Stimulated activated CD8-positive, alpha-beta memory T cell treated with anti-CD3 and anti-CD28 coated beads, Interleukin-7, amount 100 ng/mL, for 48 hours (primary cell): ENCODE results near the gene TNIP1.

Source experiments
- DNase-seq, 2 donors: peaks; one replicate each; pipeline ENCODE4 v3.0.0-alpha.2; 2020; ENCODE audit warnings: low read depth in 1 of 2; ENCODE audit errors: extremely low read depth in 1 of 2

The TNIP1 gene

DNA sequence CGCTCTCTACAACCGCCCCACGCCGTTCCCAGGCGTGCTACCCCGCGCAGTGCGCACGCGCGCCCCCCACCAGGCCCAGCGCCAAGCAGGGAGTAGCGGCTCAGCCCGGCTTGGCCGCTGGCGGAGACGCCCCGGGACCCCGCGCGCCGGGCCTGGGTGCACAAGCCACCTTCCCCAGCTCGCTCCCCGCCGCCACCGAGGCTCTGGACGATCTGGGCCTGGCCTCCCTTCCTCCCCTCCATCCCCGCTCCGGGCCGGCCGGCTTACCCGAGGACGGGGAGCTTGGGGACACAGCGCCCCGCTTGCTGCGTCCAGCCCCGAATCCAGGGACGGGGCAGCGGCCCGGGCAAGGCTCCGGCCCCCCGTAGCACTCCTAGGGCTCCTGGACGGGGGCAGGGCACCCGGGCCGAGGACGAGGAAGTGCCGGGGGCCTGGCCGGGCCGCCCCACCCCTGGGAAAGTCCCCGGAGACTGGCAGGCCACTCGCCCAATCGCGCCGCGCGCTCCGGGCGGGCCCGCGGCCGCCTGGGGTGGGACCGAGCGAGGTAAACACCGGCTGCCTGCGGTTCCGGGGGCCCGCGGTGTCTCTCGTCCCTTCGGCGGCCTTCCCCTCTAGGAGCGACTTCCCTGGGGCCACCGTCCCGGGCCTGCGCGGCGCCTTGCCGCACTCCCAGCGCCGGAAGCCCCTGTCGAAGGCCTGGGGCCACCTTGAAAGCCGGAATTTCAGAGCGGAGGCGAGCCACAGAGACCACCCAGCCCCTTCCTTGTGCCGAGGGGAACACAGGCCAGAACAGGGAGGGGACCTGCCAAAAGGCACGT lies at the start of gene TNIP1:
TSS of gene TNIP1 (minus strand) at position 422 of the 818 bp plus-strand sequence. CDS start 15,939 bp downstream, outside the sequence.
- peak; percentile 82 to 92 for DNase-seq

- no peak for DNase-seq
Measured at GRCh38 chr5:151130235-151130921, 49.5 kb upstream of the TNIP1 start.

GRCh38 chr5:151128817-151129216 lies 48.0 kb upstream of the TNIP1 start:
- DNase-seq: no peak

DNA sequence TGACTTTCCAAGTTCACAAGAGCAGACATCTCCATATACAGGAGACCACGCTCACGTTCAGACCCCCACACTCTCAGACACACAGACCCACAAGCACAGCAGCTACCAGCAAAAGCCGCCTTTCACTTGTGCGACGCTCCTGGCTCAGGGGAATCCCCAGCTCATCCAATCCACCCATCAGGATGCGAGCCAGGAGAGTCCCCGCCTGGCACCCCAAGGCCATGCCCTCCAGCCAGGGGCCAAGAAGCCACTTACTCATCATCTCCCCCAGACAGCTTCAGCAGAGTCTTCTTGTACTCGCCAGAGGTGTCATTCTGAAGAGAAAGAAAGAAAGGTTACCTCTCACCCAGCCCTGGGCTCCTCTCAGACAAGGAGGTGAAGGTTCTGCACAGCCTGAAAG lies 47.1 kb upstream of the TNIP1 start:
- no peak for DNase-seq

GRCh38 chr5:151126199-151126645 lies 45.4 kb upstream of the TNIP1 start:
- peak; percentile 41 to 46 for DNase-seq

GRCh38 chr5:151125421-151125820 lies 44.6 kb upstream of the TNIP1 start:
- DNase-seq: no peak

GRCh38 chr5:151123897-151124751 lies 43.3 kb upstream of the TNIP1 start:
- DNase-seq: peak; percentile 49 to 50

GRCh38 chr5:151122828-151123227 lies 42.0 kb upstream of the TNIP1 start:
- no peak for DNase-seq

DNA sequence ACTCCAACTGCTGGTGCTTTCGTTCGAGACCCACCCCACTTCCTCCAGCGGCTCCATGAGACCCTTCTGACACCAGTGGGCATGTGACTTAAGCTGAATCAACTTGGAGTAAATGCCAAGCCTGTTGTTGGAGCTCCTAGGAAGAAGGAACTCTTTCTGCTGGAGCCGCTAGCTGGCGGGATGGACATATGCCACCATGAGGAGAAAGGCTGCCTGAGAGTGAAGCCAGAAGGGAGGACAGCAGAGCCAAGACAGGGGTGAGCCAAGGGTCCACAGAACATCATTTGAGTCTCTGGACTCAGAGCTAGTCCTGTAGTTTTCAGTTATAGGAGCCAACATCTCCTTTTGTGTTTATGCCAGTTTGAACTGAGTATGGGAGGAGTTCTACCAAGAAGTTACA lies 40.8 kb upstream of the TNIP1 start:
- DNase-seq: no peak

DNA sequence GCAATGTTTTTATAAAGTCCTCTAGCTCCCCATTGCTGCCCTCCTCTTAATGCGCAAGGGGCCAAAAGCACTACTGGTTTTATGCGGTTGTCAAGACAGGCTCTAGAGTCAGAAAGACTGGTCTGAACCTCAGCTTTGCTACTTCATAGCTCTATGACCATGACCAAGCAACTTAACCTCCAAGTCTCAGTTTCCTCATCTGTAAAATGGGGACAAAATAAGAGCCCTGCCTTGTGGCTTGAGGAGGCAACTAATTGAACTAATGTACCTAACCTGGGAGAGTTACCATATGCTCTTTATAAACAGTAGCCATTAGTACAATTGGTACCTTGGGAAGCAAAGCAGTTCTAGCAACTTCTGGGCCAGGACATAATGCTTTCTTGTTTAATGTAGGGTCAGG lies 40.3 kb upstream of the TNIP1 start:
- DNase-seq: no peak

- DNase-seq: no peak
Measured at GRCh38 chr5:151118913-151119575, 38.2 kb upstream of the TNIP1 start.

- DNase-seq: peak; percentile 36 to 50
Measured at GRCh38 chr5:151115272-151115905, 34.6 kb upstream of the TNIP1 start.

DNA sequence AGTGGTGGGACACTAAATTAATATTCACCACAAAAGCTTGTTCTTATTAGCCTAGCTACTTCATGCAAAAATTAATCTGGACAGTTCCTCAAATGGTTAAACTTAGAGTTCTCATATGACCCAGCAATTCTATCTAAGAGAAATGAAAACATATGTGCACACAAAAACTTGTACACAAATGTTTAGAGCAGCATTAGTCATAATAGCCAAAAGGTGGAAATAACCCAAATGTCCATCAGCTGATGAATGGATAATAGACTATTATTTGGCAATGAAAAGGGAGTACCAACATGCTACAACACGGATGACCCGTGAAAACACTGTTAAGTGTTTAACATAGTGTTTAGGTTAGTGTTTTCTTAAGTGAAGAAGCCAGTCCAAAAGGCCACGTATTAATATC lies 32.8 kb upstream of the TNIP1 start:
- DNase-seq: no peak

DNA sequence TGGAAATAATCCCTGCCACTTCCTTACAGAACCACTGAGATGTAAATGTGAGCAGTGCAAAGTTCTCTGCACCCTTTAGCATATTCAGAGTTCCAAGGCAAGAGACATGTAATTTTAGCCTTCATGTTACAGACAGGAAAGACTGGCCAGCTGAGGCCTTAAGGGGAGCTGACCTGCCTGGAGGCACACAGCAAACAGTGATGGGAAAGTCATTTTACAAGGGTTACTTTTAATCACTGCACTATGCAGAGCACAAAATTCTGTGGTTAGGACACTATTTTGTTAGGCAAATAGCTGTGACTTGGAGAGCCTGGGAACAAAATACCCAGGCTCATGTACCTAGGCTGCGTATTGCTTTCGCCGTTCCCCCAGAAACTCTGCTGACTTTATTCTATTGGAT lies 30.2 kb upstream of the TNIP1 start:
- no peak for DNase-seq

DNA sequence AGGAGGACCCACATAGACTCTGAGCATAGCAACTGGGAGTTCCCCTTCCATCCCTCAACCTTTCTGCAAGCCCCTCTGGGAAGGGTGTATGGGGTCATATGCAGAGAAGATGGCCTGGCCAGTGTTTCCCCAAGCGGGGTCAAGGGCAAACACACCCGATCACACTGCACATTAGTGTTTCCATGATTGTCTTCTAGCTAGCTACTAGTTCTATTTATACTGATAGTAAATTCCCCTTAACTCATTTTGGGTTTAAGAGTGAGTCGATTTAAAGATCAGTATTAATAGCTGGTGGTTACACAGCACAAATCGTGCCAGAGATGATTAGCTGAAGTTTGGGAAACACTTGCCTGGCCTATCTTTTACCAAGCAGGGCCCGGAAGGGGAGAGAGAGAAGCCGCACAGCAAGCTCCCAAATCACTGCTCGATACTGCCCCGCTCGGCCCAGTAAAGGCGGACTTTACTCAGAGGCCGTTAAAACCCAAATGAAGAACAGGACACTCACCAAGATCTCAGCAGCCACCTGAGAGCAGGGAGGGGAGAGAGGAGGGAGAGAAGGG lies 29.4 kb upstream of the TNIP1 start:
- no peak for DNase-seq

GRCh38 chr5:151108566-151108965 lies 27.7 kb upstream of the TNIP1 start:
- no peak for DNase-seq

DNA sequence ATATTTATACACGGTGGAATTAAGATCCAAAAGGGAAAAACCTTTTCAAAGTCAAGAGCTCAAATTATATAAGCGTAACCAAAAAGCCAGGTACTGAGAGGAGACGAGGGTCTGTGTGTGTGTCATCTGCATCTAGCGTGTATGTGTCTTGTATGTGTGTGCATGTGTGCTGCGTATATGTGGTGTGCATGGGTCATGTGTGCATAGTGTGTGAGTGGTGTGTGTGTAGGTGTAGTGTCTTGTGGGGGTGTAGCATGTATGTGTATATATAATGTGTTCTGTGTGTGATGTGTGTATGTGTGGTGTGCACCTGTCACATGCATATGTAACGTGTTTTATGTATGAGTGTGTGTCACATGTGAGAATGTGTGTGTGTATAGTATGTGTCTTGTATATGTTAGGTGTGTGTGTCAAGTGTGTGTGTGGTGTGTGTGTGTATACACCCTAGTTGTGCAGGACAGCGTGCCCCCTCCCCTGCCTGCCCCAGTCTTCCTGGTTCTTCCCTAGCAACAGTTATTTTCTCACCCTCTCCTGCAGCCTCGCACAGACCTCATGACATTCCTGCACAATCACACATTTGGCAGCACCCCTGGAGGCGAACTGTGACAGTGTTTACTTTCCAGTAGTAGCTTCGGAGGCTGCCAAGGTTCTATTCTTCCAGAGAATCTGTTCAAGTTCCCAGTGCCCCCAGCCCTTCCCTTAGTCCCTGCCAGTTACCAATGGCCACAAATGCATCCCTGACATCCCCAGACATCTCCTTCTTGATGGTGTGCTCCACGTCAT lies 27.1 kb upstream of the TNIP1 start:
- no peak for DNase-seq

DNA sequence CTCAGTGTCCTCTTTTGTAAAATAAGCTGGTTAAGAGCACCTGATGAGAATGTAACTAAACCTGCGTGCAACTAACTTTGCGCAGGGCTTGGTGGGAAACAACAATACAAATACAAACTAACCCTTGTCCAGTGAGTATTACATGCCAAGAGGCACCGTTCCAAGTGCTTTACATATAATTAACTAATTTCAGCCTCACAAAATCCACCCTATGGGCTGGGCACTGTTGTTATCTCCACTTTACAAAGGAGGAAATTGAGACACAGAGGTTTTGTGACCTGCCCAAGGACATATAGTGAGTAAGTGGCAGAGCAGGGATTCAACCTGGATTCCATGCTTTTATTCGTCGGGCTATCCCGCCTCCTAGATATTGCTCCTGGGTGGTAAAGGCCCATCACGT lies 26.2 kb upstream of the TNIP1 start:
- DNase-seq: no peak

GRCh38 chr5:151106509-151106908 lies 25.7 kb upstream of the TNIP1 start:
- DNase-seq: no peak
